Testis (tissue), 2 donors: ENCODE results near the gene PIEZO2.

ENCODE experiments used
- POLR2A ChIP-seq: fragments of 450-650 bp; IDR thresholded peaks from one replicate; pipeline ENCODE4 v1.6.1; 2017; ENCODE audit warnings: antibody characterized with exemption, mild to moderate bottlenecking, moderate library complexity
- TF ChIP-seq, protein P1 (sequence below), 3 experiments: fragments of 450-650 bp in 2 of 3; fragments of 200-600 bp in 1 of 3; sonication (generic) in 1 of 3; IDR thresholded peaks; one replicate each; pipeline ENCODE4 v1.5.1; 2016 to 2019; ENCODE audit warnings: antibody characterized with exemption in 3 of 3, mild to moderate bottlenecking in 2 of 3, moderate library complexity in 1 of 3

DNA sequence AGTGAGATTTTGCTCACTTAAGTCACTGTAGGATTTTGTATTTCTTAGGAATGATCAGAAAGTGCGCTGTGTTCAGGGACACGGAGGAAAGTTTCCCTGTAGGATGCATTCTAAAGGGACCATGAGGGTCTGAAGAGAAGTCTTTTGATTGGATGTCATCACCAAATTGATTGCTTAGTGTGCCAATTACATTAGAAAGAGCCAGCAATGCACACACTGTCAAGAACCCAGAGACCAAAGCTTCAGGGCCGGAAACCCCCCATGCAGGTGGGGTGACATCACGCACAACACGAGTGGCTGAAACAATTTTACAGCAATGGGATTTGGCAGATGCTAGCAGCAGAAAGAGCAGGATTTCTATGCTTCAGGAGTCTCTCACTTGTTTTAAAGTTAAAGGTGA, 381.1 kb downstream of the PIEZO2 start:
- TF ChIP-seq, protein P1, sequence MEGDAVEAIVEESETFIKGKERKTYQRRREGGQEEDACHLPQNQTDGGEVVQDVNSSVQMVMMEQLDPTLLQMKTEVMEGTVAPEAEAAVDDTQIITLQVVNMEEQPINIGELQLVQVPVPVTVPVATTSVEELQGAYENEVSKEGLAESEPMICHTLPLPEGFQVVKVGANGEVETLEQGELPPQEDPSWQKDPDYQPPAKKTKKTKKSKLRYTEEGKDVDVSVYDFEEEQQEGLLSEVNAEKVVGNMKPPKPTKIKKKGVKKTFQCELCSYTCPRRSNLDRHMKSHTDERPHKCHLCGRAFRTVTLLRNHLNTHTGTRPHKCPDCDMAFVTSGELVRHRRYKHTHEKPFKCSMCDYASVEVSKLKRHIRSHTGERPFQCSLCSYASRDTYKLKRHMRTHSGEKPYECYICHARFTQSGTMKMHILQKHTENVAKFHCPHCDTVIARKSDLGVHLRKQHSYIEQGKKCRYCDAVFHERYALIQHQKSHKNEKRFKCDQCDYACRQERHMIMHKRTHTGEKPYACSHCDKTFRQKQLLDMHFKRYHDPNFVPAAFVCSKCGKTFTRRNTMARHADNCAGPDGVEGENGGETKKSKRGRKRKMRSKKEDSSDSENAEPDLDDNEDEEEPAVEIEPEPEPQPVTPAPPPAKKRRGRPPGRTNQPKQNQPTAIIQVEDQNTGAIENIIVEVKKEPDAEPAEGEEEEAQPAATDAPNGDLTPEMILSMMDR (IDR thresholded peaks at IDR 0.05) = no peak
- no peak for TF ChIP-seq POLR2A
